Muscle of arm (tissue), 12 donors: ENCODE results near the gene POMC. TPM values are rescaled to one million over a fixed set of nuclear protein-coding genes. Genes with fewer than 3 reads are reported as not detected.
"Not testable (repeated sequence)": the region's sequence is repeated elsewhere in the genome, so short reads cannot be mapped to it uniquely, and the experiment has no call there.

ENCODE experiments used
- DNase-seq: peaks from one replicate; pipeline ENCODE4 v3.0.0-alpha.2; 2013
- polyA plus RNA-seq, 12 donors: library from polyadenylated mRNA; unstranded; fragments of 120-200 nt; gene quantifications; one replicate each; pipeline ENCODE4 v1.2.1, GENCODE V29; 2013; ENCODE audit not compliant: insufficient read length in 12 of 12

Gene POMC
- polyA plus RNA-seq, 12 donors: 1.2 to 20.8 (median 2.1) TPM; not detected in 1

DNA sequence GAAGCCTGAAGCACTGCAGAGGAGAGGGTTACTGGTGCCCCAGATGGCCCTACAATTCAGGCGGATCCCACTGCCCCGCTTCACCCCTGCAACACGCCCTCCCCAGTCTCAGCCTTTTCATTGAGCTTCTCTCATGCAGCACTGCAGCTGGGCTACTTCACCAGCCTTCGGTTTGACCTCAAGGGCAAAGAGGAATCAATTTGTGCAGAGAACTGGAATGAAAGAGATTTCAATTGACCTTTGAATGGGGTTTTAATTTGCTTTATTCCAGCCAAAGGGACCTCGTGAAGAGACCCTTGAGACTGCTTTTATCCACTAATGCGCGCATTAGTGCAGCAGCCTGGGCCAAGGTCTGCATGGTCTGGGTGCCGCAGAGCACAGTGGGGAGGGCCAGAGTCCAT, 8.8 kb upstream of the POMC start:
- DNase-seq: no peak

DNA sequence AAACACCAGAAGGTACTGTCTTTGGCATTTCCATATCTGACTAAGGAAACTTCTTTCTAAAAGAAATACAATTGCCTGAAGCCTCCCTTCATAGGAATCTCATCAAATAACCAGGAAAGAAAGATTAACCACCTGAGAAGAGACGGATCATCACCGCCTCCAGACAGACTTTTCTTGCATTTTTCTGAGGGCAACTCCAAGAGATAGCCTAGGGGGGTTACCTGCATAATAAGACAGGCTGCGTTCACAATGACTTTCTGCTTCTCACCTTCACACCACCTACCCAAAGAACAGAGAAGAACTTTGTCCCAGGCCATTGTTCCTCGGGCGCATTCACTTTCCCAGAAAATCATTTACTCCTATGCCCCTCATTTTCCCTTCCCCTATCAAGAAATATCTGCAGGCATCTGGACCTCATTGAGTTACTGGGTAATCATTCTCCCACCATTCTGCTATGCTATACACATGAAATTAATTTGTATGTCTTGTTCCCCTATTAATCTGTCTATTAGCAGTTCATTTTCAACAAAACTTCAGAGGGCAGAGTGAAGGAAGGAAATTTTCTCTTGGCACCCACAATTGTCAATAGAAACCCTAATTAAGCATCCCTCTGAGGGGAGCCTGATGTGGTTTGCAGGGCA, 8.3 kb upstream of the POMC start:
- DNase-seq: no peak

DNA sequence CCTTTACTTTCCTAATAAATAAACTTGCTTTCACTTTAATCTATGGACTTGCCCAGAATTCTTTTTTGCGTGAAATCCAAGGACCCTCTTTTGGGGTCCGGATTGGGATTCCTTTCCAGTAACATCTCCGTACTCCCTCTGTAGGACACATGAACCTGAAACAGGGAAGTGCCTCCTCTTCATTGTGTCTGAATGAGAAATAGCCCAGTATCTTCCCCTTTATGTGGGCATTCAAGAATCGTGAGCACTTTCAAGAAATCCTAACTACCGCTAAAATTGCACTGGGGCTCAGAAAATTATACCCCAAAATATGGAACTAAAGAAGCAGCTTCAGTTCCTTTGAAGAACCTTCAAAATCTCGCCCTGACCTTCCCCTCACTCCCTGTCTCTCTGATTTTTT, 7.8 kb upstream of the POMC start:
- DNase-seq: no peak

DNA sequence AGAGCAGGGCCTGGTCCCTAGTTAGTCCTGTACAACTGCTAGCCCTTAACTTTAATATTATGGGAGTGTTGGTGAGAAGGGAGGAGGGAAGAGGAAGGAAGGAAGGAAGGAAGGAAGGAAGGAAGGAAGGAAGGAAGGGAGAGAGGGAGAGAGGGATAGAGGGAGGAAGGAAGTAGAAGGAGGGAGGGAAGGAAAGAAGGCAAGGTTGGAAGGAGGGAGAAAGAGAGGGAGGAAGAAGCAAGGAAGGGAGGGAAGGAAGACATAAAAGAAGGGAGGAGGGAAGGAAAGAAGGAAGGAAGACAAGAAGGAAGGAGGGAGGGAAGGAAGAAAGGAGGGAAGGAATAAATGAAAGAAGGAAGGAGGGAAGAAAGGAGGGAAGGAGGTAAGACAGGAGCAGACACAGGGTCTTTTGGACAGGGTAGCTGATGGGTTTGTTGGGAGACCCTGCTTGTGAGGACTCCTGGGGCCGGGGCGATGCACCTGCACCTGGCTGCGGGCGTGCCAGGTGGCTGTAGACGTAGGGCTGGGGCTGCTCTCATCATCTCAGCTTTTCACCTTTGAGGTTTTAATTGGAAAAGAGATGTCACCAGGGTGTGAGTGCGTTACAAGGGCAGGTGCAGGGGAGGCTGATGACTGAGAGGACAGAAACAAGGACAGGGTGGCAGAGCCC, 5.9 kb upstream of the POMC start:
- no peak for DNase-seq

DNA sequence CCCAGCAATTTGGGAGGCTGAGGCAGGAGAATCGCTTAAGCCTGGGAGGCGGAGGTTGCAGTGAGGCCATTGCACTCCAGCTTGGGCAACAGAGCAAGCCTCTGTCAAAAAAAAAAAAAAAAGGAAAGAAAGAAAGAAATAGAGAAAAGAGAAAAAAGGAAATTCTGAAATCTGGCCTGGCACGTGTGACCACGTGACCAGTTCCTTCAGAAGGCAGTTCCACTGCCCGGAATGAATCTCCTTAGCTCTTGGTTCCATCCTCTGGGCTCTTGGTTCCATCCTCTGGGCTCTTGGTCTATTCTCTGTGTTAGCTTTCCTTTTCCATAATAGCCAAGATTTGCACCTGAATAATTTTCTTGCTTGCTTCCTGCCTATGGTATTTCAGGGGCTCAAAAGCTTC, 5.3 kb upstream of the POMC start:
- no peak for DNase-seq

DNA sequence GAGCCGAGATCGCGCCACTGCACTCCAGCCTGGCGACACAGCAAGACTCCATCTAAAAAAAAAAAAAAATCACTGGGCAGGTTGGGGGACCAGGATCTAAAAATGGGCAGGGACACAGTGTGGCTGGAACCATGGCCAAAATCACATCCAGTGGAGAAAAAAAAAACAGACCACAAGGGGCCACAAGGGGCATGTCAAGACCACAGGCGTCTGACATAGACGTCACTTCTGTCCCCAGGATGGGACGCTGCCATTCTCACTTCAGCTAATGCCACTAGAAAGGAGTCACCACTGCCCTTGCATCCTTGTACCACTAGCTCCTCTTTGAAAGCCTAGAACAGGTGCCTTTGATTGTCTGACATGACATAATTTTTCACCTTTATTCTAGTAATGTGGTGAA, 2.5 kb upstream of the POMC start:
- DNase-seq: no peak

DNA sequence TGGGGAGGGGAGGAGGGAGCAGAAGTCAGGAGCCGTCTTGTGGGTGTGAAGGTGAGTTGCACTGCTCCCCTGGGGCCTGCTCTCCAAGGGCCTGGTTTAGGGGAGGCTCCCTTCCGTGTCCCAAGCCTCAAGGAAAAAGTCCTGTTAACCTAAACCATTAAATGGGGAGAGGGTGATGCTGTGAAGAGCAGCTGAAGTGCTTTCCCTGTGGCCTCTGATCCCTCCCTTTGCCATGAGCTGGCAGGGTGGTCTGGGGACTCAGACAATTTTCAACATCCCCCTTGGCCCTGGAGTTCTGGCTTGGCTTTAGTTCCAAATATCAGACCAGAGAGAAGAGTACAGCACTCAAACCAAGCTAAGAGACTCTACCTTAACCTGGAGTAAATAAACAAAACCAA, 692 bp upstream of the POMC start:
- DNase-seq: no peak

DNA sequence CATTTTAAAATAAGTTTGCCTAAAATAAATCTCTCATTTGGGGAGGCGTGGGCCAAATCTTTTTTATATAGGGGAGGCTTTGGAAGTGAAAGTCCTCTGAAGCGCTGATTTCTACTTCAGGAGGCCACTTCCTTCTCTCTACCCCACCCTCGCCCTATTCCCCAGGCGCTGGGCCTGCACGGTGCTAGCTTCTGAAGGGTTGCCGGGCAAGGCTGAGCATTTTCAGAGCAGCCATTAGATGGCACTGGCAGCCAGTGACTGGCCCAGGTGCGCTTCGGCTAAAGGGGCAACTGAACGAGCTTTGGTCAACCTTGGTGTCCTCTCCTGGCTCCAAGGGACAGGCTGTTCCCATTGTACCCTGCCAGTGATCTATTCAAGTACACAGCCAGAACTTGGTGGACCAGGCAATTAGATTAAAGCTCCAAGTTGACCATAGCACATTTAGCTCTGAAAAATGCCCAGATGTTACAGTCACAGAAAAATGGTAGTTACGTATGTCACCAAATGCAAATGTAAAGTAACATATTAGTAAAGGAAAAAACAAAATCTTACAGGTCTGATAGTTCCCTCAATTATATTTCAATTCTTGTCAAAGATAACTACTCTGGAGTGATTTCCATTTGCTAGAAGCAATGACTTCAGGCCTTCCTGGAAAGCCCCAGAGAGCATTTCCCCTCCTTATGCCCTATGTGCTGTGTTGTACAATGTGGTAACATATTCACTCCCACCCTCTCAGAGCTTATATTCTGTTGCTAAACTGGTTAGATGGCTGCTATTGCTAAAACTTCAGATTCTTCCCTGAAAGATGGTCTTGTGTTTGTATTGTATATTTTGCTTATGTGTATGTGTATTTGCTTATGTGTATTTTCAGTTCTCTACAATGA, 2.1 kb downstream of the POMC start:
- no peak for DNase-seq

DNA sequence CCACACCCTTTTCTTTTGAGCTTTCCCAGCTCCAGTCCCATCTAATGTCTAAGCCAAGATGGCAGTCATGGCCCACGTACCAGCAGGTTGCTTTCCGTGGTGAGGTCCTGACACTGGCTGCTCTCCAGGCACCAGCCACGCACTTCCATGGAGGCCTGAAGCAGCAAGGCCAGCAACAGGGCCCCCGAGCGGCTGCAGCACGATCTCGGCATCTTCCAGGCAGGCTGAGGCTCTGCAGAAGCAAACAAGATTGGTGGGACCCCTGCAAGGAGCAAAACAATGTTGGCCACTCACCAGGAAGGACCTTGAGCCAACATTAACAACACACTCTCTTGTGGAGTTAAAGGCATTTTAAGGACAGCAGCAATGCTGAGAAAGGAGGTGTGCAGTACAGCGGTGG, 3.8 kb downstream of the POMC start:
- no peak for DNase-seq

DNA sequence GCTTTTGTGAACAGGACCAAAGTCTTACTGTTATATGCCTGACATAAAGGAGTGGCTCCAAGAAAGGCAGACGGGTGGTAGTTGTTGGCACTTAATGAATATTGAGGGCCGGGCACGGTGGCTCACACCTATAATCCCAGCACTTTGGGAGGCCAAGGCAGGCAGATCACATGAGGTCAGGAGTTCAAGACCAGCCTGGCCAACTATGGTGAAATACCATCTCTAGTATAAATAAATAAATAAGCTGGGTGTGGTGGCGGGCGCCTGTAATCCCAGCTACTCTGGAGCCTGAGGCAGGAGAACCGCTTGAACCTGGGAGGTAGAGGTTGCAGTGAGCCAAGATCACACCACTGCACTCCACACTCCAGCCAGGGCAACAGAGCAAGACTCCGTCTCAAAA, 6.3 kb downstream of the POMC start:
- not testable (repeated sequence) for DNase-seq

DNA sequence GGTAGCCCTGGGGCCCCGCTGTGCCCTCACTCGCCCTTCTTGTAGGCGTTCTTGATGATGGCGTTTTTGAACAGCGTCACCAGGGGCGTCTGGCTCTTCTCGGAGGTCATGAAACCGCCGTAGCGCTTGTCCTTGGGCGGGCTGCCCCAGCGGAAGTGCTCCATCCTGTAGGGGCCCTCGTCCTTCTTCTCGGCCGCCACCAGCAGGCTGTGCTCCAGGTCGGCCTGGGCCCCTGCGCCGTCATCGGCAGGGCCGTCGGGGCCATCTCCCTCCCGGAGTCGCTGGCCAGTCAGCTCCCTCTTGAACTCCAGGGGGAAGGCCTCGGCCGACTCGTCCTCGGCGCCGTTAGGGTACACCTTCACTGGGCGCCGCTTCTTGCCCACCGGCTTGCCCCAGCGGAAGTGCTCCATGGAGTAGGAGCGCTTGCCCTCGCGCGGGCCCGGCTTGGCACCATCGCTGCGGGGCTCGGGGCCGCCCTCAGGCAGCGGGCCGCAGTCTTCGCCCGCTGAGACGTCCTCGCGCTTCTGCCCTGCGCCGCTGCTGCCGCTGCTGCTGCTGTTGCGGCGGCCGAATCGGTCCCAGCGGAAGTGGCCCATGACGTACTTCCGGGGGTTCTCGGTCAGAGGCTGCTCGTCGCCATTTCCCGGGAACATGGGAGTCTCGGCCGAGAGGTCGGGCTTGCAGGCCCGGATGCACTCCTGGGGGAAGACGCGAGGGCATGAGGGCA, 7.2 kb downstream of the POMC start:
- DNase-seq: peak; percentile 61

DNA sequence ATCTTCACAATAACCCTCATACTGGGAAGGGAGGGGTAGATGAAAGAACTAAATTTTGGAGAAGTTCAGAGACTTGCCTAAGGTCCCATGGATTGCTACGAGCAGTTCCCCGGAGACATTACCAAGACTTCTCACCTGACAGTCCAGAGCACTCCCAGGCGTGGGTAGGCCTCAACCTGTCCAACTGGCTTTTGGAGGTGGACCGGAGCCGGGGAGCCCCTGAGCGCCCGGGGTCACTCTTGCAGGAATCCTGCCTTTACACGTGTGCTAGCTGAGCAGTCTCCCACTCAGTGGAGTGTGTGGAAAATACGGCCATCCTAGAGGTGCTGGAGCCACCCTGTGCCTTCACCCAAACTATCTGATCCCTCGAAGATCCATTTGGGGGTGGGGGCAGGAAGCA, 8.0 kb downstream of the POMC start:
- DNase-seq: no peak

DNA sequence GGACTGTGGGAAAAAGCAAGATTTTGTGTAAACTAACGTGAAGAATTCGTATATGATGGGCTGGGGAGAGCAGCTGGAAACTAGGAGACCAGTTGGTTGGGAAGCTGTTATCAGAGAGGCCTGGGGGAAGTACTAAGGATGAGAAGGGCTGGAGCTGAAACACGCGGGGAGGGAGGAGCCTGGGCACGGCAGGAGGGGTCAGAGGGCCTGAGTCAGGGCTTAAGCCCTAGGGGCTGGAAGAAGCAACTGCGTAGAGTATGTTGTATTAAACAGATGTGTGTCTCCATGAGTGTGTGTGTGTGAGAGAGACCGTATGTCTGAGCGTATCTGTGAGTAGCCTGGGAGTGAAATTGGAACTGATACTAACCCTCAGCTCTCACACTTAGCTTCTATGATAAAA, 8.4 kb downstream of the POMC start:
- no peak for DNase-seq

DNA sequence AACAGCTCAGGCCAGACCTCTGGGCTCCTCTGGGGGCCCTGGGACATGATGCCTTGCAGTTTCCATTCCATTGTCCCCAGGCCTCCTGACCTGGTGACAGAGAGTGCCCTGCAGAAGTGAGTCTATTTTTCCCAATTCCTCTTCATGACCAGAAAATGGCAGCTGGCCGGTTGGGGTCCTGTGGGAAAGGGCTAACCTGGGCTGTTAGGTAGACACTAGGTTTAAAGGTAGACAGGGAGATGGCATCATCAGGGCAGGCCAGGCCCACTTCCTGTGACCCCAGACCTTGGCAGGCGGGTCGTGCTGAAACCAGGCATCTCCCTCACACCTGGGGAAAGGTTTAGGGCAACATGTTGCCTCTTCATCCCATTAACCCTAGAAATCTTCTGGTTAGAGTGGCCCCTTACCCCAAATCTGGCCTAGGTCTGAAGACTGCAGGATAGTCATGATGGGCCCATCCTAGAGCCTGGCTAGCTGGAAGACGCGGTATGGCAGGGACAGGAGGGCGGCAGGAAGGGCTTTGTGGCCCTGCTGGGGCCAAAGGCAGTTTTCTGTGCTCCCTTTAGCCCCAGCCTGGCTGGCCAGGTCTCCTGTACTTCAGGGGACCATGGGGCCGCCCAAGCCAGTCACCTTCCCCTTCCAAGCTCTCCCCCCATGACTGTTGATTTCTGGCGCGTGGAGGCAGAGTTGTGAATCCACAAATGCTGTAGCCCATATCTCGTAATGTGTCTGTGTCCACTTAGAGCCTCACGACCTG, 10.1 kb downstream of the POMC start:
- no peak for DNase-seq

DNA sequence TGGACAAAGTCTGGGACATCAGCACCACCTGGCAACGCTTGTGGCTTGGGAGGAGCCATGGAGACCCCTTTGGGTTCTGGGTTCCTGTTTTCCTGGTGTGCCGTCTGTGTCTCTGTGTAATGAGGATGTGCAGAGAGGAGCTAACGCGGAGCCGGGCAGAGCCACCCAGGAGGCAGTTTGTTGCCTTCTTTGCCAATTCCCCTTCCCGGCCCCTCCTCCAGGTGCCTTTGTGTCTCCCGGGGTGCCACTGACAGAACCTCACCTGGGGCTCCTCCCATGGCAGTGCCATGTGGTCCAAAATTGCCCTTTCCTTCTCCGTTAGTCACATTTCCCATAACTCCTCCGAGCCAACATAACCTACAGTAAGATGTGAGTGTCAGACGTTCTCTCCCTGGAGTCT, 13.0 kb downstream of the POMC start:
- no peak for DNase-seq

DNA sequence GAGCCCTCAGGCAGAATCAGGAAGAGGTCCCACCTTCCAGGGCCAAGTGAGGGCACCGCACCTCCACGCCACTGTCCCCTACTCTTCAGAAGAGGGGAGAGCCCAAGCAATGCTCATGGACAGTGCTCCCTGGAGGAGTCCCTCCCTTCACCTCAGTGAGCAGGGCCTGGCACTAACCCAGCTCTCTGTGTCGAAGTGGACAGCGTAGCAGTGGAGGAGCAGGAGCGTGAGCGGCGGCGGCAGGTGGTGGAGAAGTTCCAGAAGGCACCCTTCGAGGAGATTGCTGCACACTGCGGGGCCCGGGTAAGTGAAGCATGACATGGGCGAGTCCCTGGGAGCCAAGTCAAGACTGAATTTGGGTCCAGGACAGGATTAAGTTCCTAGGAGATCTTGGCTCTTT, 16.7 kb downstream of the POMC start:
- DNase-seq: no peak

DNA sequence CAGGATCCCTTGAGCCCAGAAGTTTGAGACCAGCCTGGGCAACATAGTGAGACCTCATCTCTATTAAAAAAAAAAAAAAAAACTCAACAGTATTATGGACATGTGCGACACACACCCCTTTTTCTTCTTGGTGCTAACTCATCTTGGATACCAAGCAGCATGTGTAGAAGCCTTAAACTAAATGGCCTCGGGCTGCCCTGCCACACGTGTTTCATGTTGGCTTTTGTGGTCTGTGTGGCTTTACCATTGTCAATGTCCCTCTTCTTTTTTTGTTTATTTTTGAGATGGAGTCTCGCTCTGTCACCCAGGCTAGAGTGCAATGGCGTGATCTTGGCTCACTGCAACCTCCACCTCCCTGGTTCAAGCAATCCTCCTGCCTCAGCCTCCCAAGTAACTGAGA, 17.4 kb downstream of the POMC start:
- DNase-seq: not testable (repeated sequence)

DNA sequence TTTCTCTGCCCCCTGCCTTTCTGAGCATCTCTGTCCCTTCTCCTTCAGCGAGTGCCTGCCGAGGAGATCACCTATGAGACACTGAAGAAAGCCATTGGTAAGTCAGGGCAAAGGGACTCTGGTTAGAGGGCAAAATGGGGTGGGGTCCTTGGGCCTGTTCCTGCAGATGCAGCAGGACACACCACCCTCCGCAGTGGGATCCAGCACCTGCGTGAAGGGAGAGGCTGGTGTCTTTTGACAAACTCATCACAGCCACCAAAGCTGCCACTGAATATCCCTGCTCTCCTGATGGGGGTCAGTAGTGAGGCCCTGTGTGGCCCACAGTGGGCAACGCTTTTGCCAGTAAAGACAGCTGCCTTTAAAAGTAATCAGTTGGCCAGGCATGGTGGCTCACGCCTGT, 18.7 kb downstream of the POMC start:
- DNase-seq: no peak

DNA sequence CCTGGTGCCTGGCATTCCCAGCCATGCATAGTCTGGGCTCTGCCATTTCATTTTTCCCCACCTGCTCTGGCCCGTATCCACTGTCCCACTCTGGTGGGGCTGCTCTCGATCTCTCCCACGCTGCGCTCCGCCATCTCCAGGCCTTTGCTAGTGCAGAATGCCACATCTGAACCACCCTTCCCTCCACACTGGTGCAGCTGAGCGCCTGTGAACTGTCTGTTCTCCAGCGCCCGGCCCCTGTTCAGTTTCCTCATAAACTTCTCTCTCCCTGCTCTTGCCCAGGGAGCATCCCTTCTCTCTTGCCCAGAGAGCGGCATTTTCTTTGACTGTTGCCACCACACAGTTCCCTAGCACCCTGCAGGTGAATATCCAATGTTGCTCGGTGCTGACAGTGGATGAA, 21.5 kb downstream of the POMC start:
- no peak for DNase-seq

DNA sequence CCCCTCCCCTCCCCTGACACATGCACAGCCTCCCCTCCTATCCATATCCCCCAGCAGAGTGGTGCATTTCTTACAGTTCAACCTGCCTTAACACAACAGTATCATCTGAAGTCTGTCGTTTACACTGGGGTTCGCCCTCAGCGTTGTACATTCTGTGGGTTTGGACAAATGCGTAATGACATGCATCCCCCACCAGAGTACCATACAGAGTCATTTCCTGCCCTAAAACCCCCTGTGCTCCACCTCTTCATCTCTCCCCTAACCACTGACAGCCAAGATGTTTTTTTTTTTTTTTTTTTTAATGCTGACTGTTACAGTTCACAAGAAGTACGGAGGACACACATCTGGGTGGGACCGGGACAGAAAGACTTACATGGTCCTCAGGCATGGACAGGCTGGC, 22.6 kb downstream of the POMC start:
- no peak for DNase-seq

DNA sequence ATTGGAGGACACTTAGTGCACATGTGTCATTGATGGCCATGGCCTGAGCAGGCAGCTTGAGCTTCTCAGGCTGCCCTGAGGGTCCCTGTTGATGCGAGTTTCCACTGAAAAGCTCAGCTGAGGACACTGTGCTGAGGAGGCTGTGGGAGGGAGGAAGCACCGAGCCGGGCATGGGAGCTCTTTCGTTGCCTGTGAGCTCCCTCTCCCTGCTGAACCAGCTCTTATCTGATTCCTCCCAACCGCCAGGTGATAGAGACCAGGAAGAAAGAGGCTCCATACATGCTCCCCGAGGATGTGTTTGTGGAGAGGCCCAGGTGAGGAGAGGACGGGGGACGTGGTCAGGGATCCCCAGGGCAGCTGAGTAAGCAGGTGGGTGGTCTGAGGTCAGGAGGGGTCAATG, 27.3 kb downstream of the POMC start:
- no peak for DNase-seq

DNA sequence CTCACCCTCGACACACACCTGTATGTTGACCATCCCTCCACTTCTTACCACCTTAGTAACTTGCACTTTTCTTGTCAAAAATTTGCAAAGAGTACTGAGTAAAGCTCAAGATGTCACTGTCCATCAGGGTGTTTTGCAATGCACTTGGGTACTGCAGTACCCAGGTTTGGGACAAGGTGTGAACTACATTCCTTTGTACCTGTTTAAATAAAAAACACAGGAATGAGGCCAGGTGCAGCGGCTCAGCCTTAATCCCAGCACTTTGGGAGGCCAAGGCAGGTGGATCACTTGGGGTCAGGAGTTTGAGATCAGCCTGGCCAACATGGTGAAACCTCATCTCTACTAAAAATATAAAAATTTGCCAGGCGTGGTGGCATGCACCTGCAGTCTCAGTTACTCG, 27.8 kb downstream of the POMC start:
- DNase-seq: not testable (repeated sequence)
